Stimulated activated CD8-positive, alpha-beta memory T cell treated with anti-CD3 and anti-CD28 coated beads, Interleukin-15, amount 100 ng/mL, for 1 hour (primary cell): Measurements from ENCODE around the gene DYNLT5.
"Not testable (repeated sequence)": the region's sequence is repeated elsewhere in the genome, so short reads cannot be mapped to it uniquely, and the experiment has no call there.

Experiments
- DNase-seq: peaks from one replicate; pipeline ENCODE4 v3.0.0-alpha.2; 2020; ENCODE audit warnings: low read depth

The DYNLT5 gene

GRCh38 chr1:66750577-66750976, 1.7 kb upstream of the DYNLT5 start:
- DNase-seq, result no peak

- no peak for DNase-seq
Observed at GRCh38 chr1:66751160-66751559, 1.1 kb upstream of the DYNLT5 start.

GRCh38 chr1:66752671-66753371, 562 bp downstream of the DYNLT5 start:
- no peak for DNase-seq

- no peak for DNase-seq
Observed at GRCh38 chr1:66757722-66758240, 5.5 kb downstream of the DYNLT5 start.

GRCh38 chr1:66758241-66758755, 6.0 kb downstream of the DYNLT5 start:
- no peak for DNase-seq

GRCh38 chr1:66760506-66760905, 8.2 kb downstream of the DYNLT5 start:
- DNase-seq, result no peak

GRCh38 chr1:66761221-66761620, 9.0 kb downstream of the DYNLT5 start:
- no peak for DNase-seq

GRCh38 chr1:66764994-66765578, 12.8 kb downstream of the DYNLT5 start:
- DNase-seq, result peak; percentile 32

- DNase-seq, result no peak
Observed at GRCh38 chr1:66767626-66768025, 15.4 kb downstream of the DYNLT5 start.

GRCh38 chr1:66768965-66769364, 16.7 kb downstream of the DYNLT5 start:
- DNase-seq, result no peak

- no peak for DNase-seq
Observed at GRCh38 chr1:66769512-66770229, 17.4 kb downstream of the DYNLT5 start.

GRCh38 chr1:66770240-66770639, 18.0 kb downstream of the DYNLT5 start:
- no peak for DNase-seq

GRCh38 chr1:66770694-66771093, 18.4 kb downstream of the DYNLT5 start:
- no peak for DNase-seq

GRCh38 chr1:66773227-66773626, 21.0 kb downstream of the DYNLT5 start:
- DNase-seq, result no peak

- DNase-seq, result no peak
Observed at GRCh38 chr1:66774438-66774837, 22.2 kb downstream of the DYNLT5 start.

- DNase-seq, result no peak
Observed at GRCh38 chr1:66775646-66776045, 23.4 kb downstream of the DYNLT5 start.

- DNase-seq, result no peak
Observed at GRCh38 chr1:66777831-66778230, 25.6 kb downstream of the DYNLT5 start.

- DNase-seq, result no peak
Observed at GRCh38 chr1:66778266-66778665, 26.0 kb downstream of the DYNLT5 start.

GRCh38 chr1:66778969-66779368, 26.7 kb downstream of the DYNLT5 start:
- no peak for DNase-seq

GRCh38 chr1:66779475-66780078, 27.3 kb downstream of the DYNLT5 start:
- no peak for DNase-seq

- DNase-seq, result not testable (repeated sequence)
Observed at GRCh38 chr1:66785800-66786199, 33.5 kb downstream of the DYNLT5 start.

GRCh38 chr1:66787641-66788040, 35.4 kb downstream of the DYNLT5 start:
- no peak for DNase-seq
